ENCODE results near the gene CAMK2G. TPM values are rescaled to one million over a fixed set of nuclear protein-coding genes. Genes with fewer than 3 reads are reported as not detected.

Gene CAMK2G
- total and polyA plus RNA-seq, 2 experiments from 2014 or later, result 24.3 to 25.7 TPM

GRCh38 chr10:73769396-73769795, 105.0 kb downstream of the CAMK2G start:
- no peak for TF ChIP-seq EZH2 (IDR thresholded peaks at IDR 0.05; ENCODE audit: insufficient read depth, poor library complexity, severe bottlenecking)
- TF ChIP-seq EZH2phosphoT487 (IDR thresholded peaks at IDR 0.05; ENCODE audit: insufficient read depth, low read depth), result no peak
- H3K27ac ChIP-seq, result no peak overlapping the region
- peaks cover 10% of the 10 kb centered on the region for H3K4me1 ChIP-seq (ENCODE audit: insufficient read depth)
- H3K79me2 ChIP-seq (ENCODE audit: insufficient read depth), result peaks cover 36% of the 10 kb centered on the region
- H3K9ac ChIP-seq, result no peak overlapping the region
- H3F3A ChIP-seq (ENCODE audit: insufficient read depth), result peaks cover 52% of the 10 kb centered on the region
- H3K36me3 ChIP-seq (ENCODE audit: low read depth), result peaks cover 58% of the 10 kb centered on the region
- 91% methylated on average over 5 of the region's 5 CpGs for WGBS, 2 experiments (ENCODE audit: low coverage in 1 of 2, low lambda C conversion rate in 2 of 2, missing lambda C conversion rate in 2 of 2)
- H3K4me2 ChIP-seq (ENCODE audit: unreplicated experiment), result no peak overlapping the region
- DNase-seq, result no peak
- H4K20me1 ChIP-seq (ENCODE audit: insufficient read depth), result no peaks in the 10 kb centered on the region
- H3K4me3 ChIP-seq, result no peak overlapping the region
- in situ Hi-C loops (cut with MboI), result no loop called here
- H3K9me3 ChIP-seq (ENCODE audit: low read depth), result no peaks in the 10 kb centered on the region
- H3K27me3 ChIP-seq (replicated peaks; ENCODE audit: insufficient read depth), result no peaks in the 10 kb centered on the region
- H3K9me2 ChIP-seq (ENCODE audit: insufficient read depth), result no peaks in the 10 kb centered on the region
- no peak overlapping the region for H2AFZ ChIP-seq

- WGBS, 2 experiments (ENCODE audit: low coverage in 1 of 2, low lambda C conversion rate in 2 of 2, missing lambda C conversion rate in 2 of 2), result 76 to 79% methylated on average over 11 of the region's 11 CpGs
- in situ Hi-C loops (cut with MboI), result no loop called here
- peaks cover 61% of the 10 kb centered on the region for H3K36me3 ChIP-seq (ENCODE audit: low read depth)
These were observed 105.5 kb downstream of the CAMK2G start for GRCh38 chr10:73768881-73769280.

GRCh38 chr10:73765066-73765465, 109.3 kb downstream of the CAMK2G start:
- in situ Hi-C loops (cut with MboI), result no loop called here
- H3K9me3 ChIP-seq (ENCODE audit: low read depth), result no peaks in the 10 kb centered on the region
- H3K27me3 ChIP-seq (replicated peaks; ENCODE audit: insufficient read depth), result no peaks in the 10 kb centered on the region
- no peak overlapping the region for H3K4me3 ChIP-seq
- H3K9ac ChIP-seq, result no peak overlapping the region
- no peak overlapping the region for H2AFZ ChIP-seq
- TF ChIP-seq EZH2phosphoT487 (IDR thresholded peaks at IDR 0.05; ENCODE audit: insufficient read depth, low read depth) (no peak), EZH2 (IDR thresholded peaks at IDR 0.05; ENCODE audit: insufficient read depth, poor library complexity, severe bottlenecking) (no peak)
- peaks cover 48% of the 10 kb centered on the region for H3F3A ChIP-seq (ENCODE audit: insufficient read depth)
- H3K79me2 ChIP-seq (ENCODE audit: insufficient read depth), result peaks cover 54% of the 10 kb centered on the region
- H3K27ac ChIP-seq, result no peak overlapping the region
- H4K20me1 ChIP-seq (ENCODE audit: insufficient read depth), result no peaks in the 10 kb centered on the region; the same call in 1 of the 2 replicates
- DNase-seq, result no peak
- no peaks in the 10 kb centered on the region for H3K9me2 ChIP-seq (ENCODE audit: insufficient read depth)
- H3K4me2 ChIP-seq (ENCODE audit: unreplicated experiment), result no peak overlapping the region
- peaks cover 79% of the 10 kb centered on the region for H3K36me3 ChIP-seq (ENCODE audit: low read depth)
- 95 to 98% methylated on average over 6 of the region's 6 CpGs for WGBS, 2 experiments (ENCODE audit: low coverage in 1 of 2, low lambda C conversion rate in 2 of 2, missing lambda C conversion rate in 2 of 2)
- peaks cover 17% of the 10 kb centered on the region for H3K4me1 ChIP-seq (ENCODE audit: insufficient read depth)

More at GRCh38 chr10:73768881-73769280, 105.5 kb downstream of the CAMK2G start:
- H3K9me3 ChIP-seq (ENCODE audit: low read depth), result no peaks in the 10 kb centered on the region
- TF ChIP-seq EZH2 (IDR thresholded peaks at IDR 0.05; ENCODE audit: insufficient read depth, poor library complexity, severe bottlenecking) (no peak), EZH2phosphoT487 (IDR thresholded peaks at IDR 0.05; ENCODE audit: insufficient read depth, low read depth) (no peak)
- H3K9ac ChIP-seq, result no peak overlapping the region
- no peaks in the 10 kb centered on the region for H3K27me3 ChIP-seq (replicated peaks; ENCODE audit: insufficient read depth)
- H3K4me3 ChIP-seq, result no peak overlapping the region
- H3K4me1 ChIP-seq (ENCODE audit: insufficient read depth), result peaks cover 6% of the 10 kb centered on the region
- H3F3A ChIP-seq (ENCODE audit: insufficient read depth), result peaks cover 49% of the 10 kb centered on the region
- H3K4me2 ChIP-seq (ENCODE audit: unreplicated experiment), result no peak overlapping the region
- H3K79me2 ChIP-seq (ENCODE audit: insufficient read depth), result peaks cover 36% of the 10 kb centered on the region
- no peak for DNase-seq
- no peaks in the 10 kb centered on the region for H3K9me2 ChIP-seq (ENCODE audit: insufficient read depth)
- no peak overlapping the region for H3K27ac ChIP-seq
- H2AFZ ChIP-seq, result no peak overlapping the region
- H4K20me1 ChIP-seq (ENCODE audit: insufficient read depth), result no peaks in the 10 kb centered on the region

- H3K9ac ChIP-seq, result no peak overlapping the region
- no peak for TF ChIP-seq EZH2phosphoT487 (IDR thresholded peaks at IDR 0.05; ENCODE audit: insufficient read depth, low read depth)
- no peak for TF ChIP-seq EZH2 (IDR thresholded peaks at IDR 0.05; ENCODE audit: insufficient read depth, poor library complexity, severe bottlenecking)
These were observed 111.0 kb downstream of the CAMK2G start for GRCh38 chr10:73763343-73763742.

More at GRCh38 chr10:73763343-73763742, 111.0 kb downstream of the CAMK2G start:
- peak overlapping the region; percentile 41 for H3K27ac ChIP-seq
- H3K4me2 ChIP-seq (ENCODE audit: unreplicated experiment), result no peak overlapping the region
- in situ Hi-C loops (cut with MboI), result no loop called here
- H3K4me1 ChIP-seq (ENCODE audit: insufficient read depth), result peaks cover 17% of the 10 kb centered on the region
- peaks cover 1% of the 10 kb centered on the region; the same call in 1 of the 2 replicates for H4K20me1 ChIP-seq (ENCODE audit: insufficient read depth)
- 56 to 63% methylated on average over 2 of the region's 2 CpGs for WGBS, 2 experiments (ENCODE audit: low coverage in 1 of 2, low lambda C conversion rate in 2 of 2, missing lambda C conversion rate in 2 of 2)
- H3K79me2 ChIP-seq (ENCODE audit: insufficient read depth), result peaks cover 62% of the 10 kb centered on the region
- H3K27me3 ChIP-seq (replicated peaks; ENCODE audit: insufficient read depth), result no peaks in the 10 kb centered on the region
- peaks cover 81% of the 10 kb centered on the region for H3K36me3 ChIP-seq (ENCODE audit: low read depth)
- no peaks in the 10 kb centered on the region for H3K9me2 ChIP-seq (ENCODE audit: insufficient read depth)
- H3K4me3 ChIP-seq, result no peak overlapping the region
- H3K9me3 ChIP-seq (ENCODE audit: low read depth), result no peaks in the 10 kb centered on the region
- peaks cover 32% of the 10 kb centered on the region for H3F3A ChIP-seq (ENCODE audit: insufficient read depth)
- no peak overlapping the region for H2AFZ ChIP-seq
- DNase-seq, result peak; percentile 42
